ENCODE measurements around the gene RAB4B.

GRCh38 chr19:40755791-40756190 is 22.3 kb upstream of the RAB4B start:
- TF ChIP-seq POLR2A (IDR thresholded peaks at IDR 0.05) (no peak), CTCF (IDR thresholded peaks at IDR 0.05) (no peak)

All from adrenal gland (tissue), 5 donors.